IPS-11a (cell line): ENCODE results near the gene NFYA.

Experiments used
- H3K4me3 ChIP-seq: one replicate; pipeline ENCODE4 v1.5.1; 2013; ENCODE audit warnings: low read depth, low read length, control low read depth

Gene NFYA

GRCh38 chr6:41071923-41072835 is 595 bp upstream of the NFYA start, which contains the start of gene OARD1:
TSS of gene OARD1 (minus strand) at chr6:41072356. CDS start at chr6:41071634, 722 bp downstream.
- H3K4me3 ChIP-seq: peak within 1 kb of the TSS; percentile 90

- peak overlapping the region; percentile 90 for H3K4me3 ChIP-seq
Observed at GRCh38 chr6:41073203-41073967, 611 bp downstream of the NFYA start.

- H3K4me3 ChIP-seq: peak overlapping the region; percentile 90
Observed at GRCh38 chr6:41073968-41074691, 1.4 kb downstream of the NFYA start.

GRCh38 chr6:41074692-41075436 is 2.1 kb downstream of the NFYA start:
- no peak overlapping the region for H3K4me3 ChIP-seq

- no peak overlapping the region for H3K4me3 ChIP-seq
Observed at GRCh38 chr6:41075651-41076626, 3.2 kb downstream of the NFYA start.

GRCh38 chr6:41077536-41077935 is 4.8 kb downstream of the NFYA start:
- no peak overlapping the region for H3K4me3 ChIP-seq

GRCh38 chr6:41078101-41078500 is 5.3 kb downstream of the NFYA start:
- no peak overlapping the region for H3K4me3 ChIP-seq

GRCh38 chr6:41079080-41079479 is 6.3 kb downstream of the NFYA start:
- H3K4me3 ChIP-seq: no peak overlapping the region

GRCh38 chr6:41080621-41081020 is 7.8 kb downstream of the NFYA start:
- no peak overlapping the region for H3K4me3 ChIP-seq

- no peak overlapping the region for H3K4me3 ChIP-seq
Observed at GRCh38 chr6:41083072-41083471, 10.3 kb downstream of the NFYA start.

- no peak overlapping the region for H3K4me3 ChIP-seq
Observed at GRCh38 chr6:41085182-41085581, 12.4 kb downstream of the NFYA start.

- no peak overlapping the region for H3K4me3 ChIP-seq
Observed at GRCh38 chr6:41088451-41088850, 15.7 kb downstream of the NFYA start.

- H3K4me3 ChIP-seq: no peak overlapping the region
Observed at GRCh38 chr6:41090841-41091761, 18.3 kb downstream of the NFYA start.

- H3K4me3 ChIP-seq: no peak overlapping the region
Observed at GRCh38 chr6:41092421-41093140, 19.8 kb downstream of the NFYA start.

- no peak overlapping the region for H3K4me3 ChIP-seq
Observed at GRCh38 chr6:41093729-41094128, 21.0 kb downstream of the NFYA start.

GRCh38 chr6:41097467-41098090 is 24.8 kb downstream of the NFYA start:
- H3K4me3 ChIP-seq: no peak overlapping the region

- H3K4me3 ChIP-seq: no peak overlapping the region
Observed at GRCh38 chr6:41098366-41098765, 25.6 kb downstream of the NFYA start.
